Aorta (tissue), 5 donors: ENCODE measurements around the gene TENM4. TPM values are rescaled to one million over a fixed set of nuclear protein-coding genes. Genes with fewer than 3 reads are reported as not detected.

ENCODE experiments used
- ATAC-seq: fragments of 200-7000 bp; cut with Tn5 transposase; one replicate; pipeline ENCODE4 v1.9.1; 2022; ENCODE audit warnings: moderate library complexity; ENCODE audit not compliant: low FRiP score
- DNase-seq, 2 donors: peaks; one replicate each; pipeline ENCODE4 v3.0.0-alpha.2; 2020
- H3K27ac ChIP-seq, 2 donors: one replicate each; pipeline ENCODE4 v1.5.1; 2013; ENCODE audit warnings: low read length in 2 of 2, mild to moderate bottlenecking in 2 of 2, moderate library complexity in 2 of 2, control low read depth in 1 of 2, inconsistent platforms in 1 of 2, low read depth in 1 of 2
- H3K27me3 ChIP-seq, 2 donors: one replicate each; pipeline ENCODE4 v1.6.1; 2013; ENCODE audit warnings: control low read depth in 1 of 2, low read length in 1 of 2, mild to moderate bottlenecking in 1 of 2, moderate library complexity in 1 of 2; ENCODE audit not compliant: insufficient read depth in 2 of 2, control insufficient read depth in 1 of 2
- H3K36me3 ChIP-seq, 2 donors: one replicate each; pipeline ENCODE4 v1.6.1; 2013; ENCODE audit warnings: control low read depth in 1 of 2, low read length in 1 of 2, mild to moderate bottlenecking in 1 of 2; ENCODE audit not compliant: insufficient read depth in 2 of 2, control insufficient read depth in 1 of 2
- H3K4me1 ChIP-seq, 2 donors: one replicate each; pipeline ENCODE4 v1.6.1; 2013; ENCODE audit warnings: low read length in 2 of 2, control low read depth in 1 of 2, mild to moderate bottlenecking in 1 of 2, moderate library complexity in 1 of 2; ENCODE audit not compliant: insufficient read depth in 2 of 2, control insufficient read depth in 1 of 2
- H3K4me3 ChIP-seq, 2 donors: one replicate each; pipeline ENCODE4 v1.5.1; 2013; ENCODE audit warnings: low read length in 2 of 2, control low read depth in 1 of 2, mild to moderate bottlenecking in 1 of 2
- H3K9me3 ChIP-seq: one replicate; pipeline ENCODE4 v1.6.1; 2013; ENCODE audit warnings: mild to moderate bottlenecking, low read length; ENCODE audit not compliant: control insufficient read depth
- WGBS, 2 donors: extraction: QIAGEN DNeasy Blood & Tissue Kit; methylation state at CpG; one replicate each; pipeline ENCODE4 v1.1.7; 2013; 5-methylcytosine and 5-hydroxymethylcytosine counted together
- intact Hi-C, 2 donors: fragments of 100-400 bp; cut with DNase I; formaldehyde crosslinking; loops; one replicate each; pipeline versions ENCODE4 v1.14.2 to v1.15.0; 2022
- polyA plus RNA-seq, 2 donors: library from polyadenylated mRNA; stranded (reverse); fragments of 200-250 nt; gene quantifications; one replicate each; pipeline ENCODE4 v1.2.3, GENCODE V29; 2013
- total RNA-seq, 2 donors: library from RNA; stranded (reverse); fragmentation: NEBNext Ultra II Directional; extraction: Animal tissue kit (Norgen Biotek cat#: 25700); gene quantifications; one replicate each; pipeline ENCODE4 v1.2.1, GENCODE V29; 2021
- donor health status: healthy with polysubstance abuse.
- donor health status: Bipolar disorder and iron deficiency.
- donor health status: DM: no; HTN: no; CAD: no.
- donor health status: DM: no; HTN: no; CAD: no.
- donor health status: DM: yes; HTN: yes; CAD: no.

The TENM4 gene
- total and polyA plus RNA-seq, 4 donors: 0.20 to 9.1 (median 2.5) TPM

- no peak overlapping the region for H3K27ac ChIP-seq
- DNase-seq: no peak
These were observed 400.5 kb downstream of the TENM4 start for GRCh38 chr11:79040348-79040747.

GRCh38 chr11:79039122-79039521 lies 401.7 kb downstream of the TENM4 start:
- Histone ChIP-seq H3K4me3 (no peak overlapping the region), H3K36me3 (no peaks in the 10 kb centered on the region), H3K27me3 (no peaks in the 10 kb centered on the region), H3K4me1 (no peaks in the 10 kb centered on the region), H3K9me3 (peaks cover 1% of the 10 kb centered on the region), H3K27ac (no peak overlapping the region)
- 62 to 73% methylated on average over 2 of the region's 2 CpGs for WGBS, 2 donors
- DNase-seq (no peak), ATAC-seq (no peak)
- intact Hi-C loops: no loop called here

More at GRCh38 chr11:79040348-79040747, 400.5 kb downstream of the TENM4 start:
- 23% methylated on average over 1 of the region's 1 CpG for WGBS, 2 donors
- peaks cover 1% of the 10 kb centered on the region for H3K9me3 ChIP-seq
- intact Hi-C loops: no loop called here
- no peaks in the 10 kb centered on the region for H3K36me3 ChIP-seq
- H3K27me3 ChIP-seq: no peaks in the 10 kb centered on the region
- H3K4me3 ChIP-seq: no peak overlapping the region
- no peaks in the 10 kb centered on the region for H3K4me1 ChIP-seq
- ATAC-seq: no peak

GRCh38 chr11:79035881-79036280 lies 404.9 kb downstream of the TENM4 start:
- Histone ChIP-seq H3K9me3 (peaks cover 1% of the 10 kb centered on the region), H3K27me3 (no peaks in the 10 kb centered on the region), H3K4me1 (no peaks in the 10 kb centered on the region), H3K4me3 (no peak overlapping the region), H3K27ac (no peak overlapping the region), H3K36me3 (no peaks in the 10 kb centered on the region)
- intact Hi-C loops: no loop called here
- no peak for DNase-seq
- ATAC-seq: no peak
- WGBS, 2 donors: 62 to 63% methylated on average over 3 of the region's 3 CpGs

- Histone ChIP-seq H3K9me3 (no peaks in the 10 kb centered on the region), H3K27ac (no peak overlapping the region), H3K4me3 (no peak overlapping the region), H3K36me3 (no peaks in the 10 kb centered on the region), H3K27me3 (no peaks in the 10 kb centered on the region), H3K4me1 (no peaks in the 10 kb centered on the region)
- intact Hi-C loops: no loop called here
- WGBS, 2 donors: 92 to 94% methylated on average over 4 of the region's 4 CpGs
- no peak for DNase-seq
- no peak for ATAC-seq
These were observed 407.0 kb downstream of the TENM4 start for GRCh38 chr11:79033833-79034232.

- DNase-seq: no peak
- Histone ChIP-seq H3K27me3 (no peaks in the 10 kb centered on the region), H3K4me3 (no peak overlapping the region), H3K36me3 (no peaks in the 10 kb centered on the region), H3K27ac (no peak overlapping the region), H3K9me3 (no peaks in the 10 kb centered on the region), H3K4me1 (no peaks in the 10 kb centered on the region)
- 25 to 28% methylated on average over 9 of the region's 9 CpGs for WGBS, 2 donors
- intact Hi-C loops: no loop called here
- no peak for ATAC-seq
These were observed 410.4 kb downstream of the TENM4 start for GRCh38 chr11:79030448-79030847.

GRCh38 chr11:79028225-79028624 lies 412.6 kb downstream of the TENM4 start:
- no peak for ATAC-seq
- intact Hi-C loops: no loop called here

GRCh38 chr11:79026803-79027445 lies 413.9 kb downstream of the TENM4 start:
- Histone ChIP-seq H3K9me3 (no peaks in the 10 kb centered on the region), H3K36me3 (no peaks in the 10 kb centered on the region), H3K4me1 (no peaks in the 10 kb centered on the region), H3K27ac (no peak overlapping the region), H3K27me3 (no peaks in the 10 kb centered on the region), H3K4me3 (no peak overlapping the region)
- 73 to 74% methylated on average over 3 of the region's 3 CpGs for WGBS, 2 donors
- DNase-seq (no peak), ATAC-seq (no peak)
- intact Hi-C loops: no loop called here

More at GRCh38 chr11:79028225-79028624, 412.6 kb downstream of the TENM4 start:
- WGBS, 2 donors: 97 to 100% methylated on average over 1 of the region's 1 CpG
- Histone ChIP-seq H3K9me3 (no peaks in the 10 kb centered on the region), H3K27me3 (no peaks in the 10 kb centered on the region), H3K27ac (no peak overlapping the region), H3K4me1 (no peaks in the 10 kb centered on the region), H3K4me3 (no peak overlapping the region), H3K36me3 (no peaks in the 10 kb centered on the region)
- no peak for DNase-seq

- H3K9me3 ChIP-seq: no peaks in the 10 kb centered on the region
- no peaks in the 10 kb centered on the region for H3K4me1 ChIP-seq
- ATAC-seq (no peak), DNase-seq (no peak)
- H3K27me3 ChIP-seq: no peaks in the 10 kb centered on the region
- H3K4me3 ChIP-seq: no peak overlapping the region
- intact Hi-C loops: no loop called here
- H3K36me3 ChIP-seq: no peaks in the 10 kb centered on the region
- no peak overlapping the region for H3K27ac ChIP-seq
- WGBS, 2 donors: 64 to 73% methylated on average over 5 of the region's 5 CpGs
These were observed 415.2 kb downstream of the TENM4 start for GRCh38 chr11:79025622-79026021.

GRCh38 chr11:79025097-79025496 lies 415.7 kb downstream of the TENM4 start:
- ATAC-seq: no peak
- no peaks in the 10 kb centered on the region for H3K9me3 ChIP-seq
- no peaks in the 10 kb centered on the region for H3K27me3 ChIP-seq
- no peak overlapping the region for H3K27ac ChIP-seq
- intact Hi-C loops: no loop called here
- no peaks in the 10 kb centered on the region for H3K4me1 ChIP-seq
- H3K4me3 ChIP-seq: no peak overlapping the region
- WGBS, 2 donors: 91 to 93% methylated on average over 3 of the region's 3 CpGs
- no peaks in the 10 kb centered on the region for H3K36me3 ChIP-seq
- no peak for DNase-seq
